Activated CD4-positive, CD25-positive, alpha-beta regulatory T cell treated with anti-CD3 and anti-CD28 coated beads, Interleukin-2, amount 50 U/mL, for 24 hours (primary cell): Measurements from ENCODE around the gene KIFC3.
"Not testable (repeated sequence)": the region's sequence is repeated elsewhere in the genome, so short reads cannot be mapped to it uniquely, and the experiment has no call there.

Experiments used
- ATAC-seq, 2 donors: fragments of 150-1000 bp; cut with Tn5 transposase; one replicate each; pipeline ENCODE4 v1.10.0; 2021; ENCODE audit warnings: mild to moderate bottlenecking in 1 of 2, moderate library complexity in 1 of 2

Gene KIFC3

DNA sequence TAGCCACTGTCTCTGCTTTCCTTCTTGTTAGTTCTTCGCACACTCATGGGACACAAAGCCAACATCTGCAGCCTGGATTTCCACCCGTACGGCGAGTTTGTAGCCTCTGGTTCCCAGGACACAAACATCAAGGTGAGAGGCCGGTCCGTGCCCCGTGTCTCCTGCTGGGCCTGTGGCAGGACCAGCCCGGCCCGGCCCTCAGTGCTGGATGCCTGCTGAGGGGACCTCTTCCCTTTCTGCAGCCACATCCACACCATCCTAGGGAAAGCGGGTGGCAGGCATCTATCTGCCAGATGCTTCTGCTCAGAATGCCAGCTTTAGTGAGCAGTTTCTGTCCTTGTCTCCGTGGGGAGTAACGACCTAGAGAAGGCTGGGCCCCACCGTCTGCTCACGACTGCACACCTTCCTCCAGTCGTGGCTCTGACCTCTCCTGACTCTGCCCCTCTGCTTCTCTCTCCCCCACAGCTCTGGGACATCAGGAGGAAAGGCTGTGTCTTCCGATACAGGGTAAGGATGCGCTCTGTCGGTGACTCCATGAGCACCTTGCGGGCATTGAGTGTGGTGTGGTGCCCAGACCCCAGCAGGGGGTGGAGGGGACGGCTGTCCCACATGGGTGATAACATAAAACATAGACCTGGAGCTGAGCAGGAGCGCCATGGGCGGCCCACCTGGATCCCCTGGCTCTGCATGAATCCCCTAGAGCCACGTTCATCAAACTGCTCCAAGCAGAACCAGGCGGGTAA lies 51.3 kb downstream of the KIFC3 start:
- ATAC-seq, result no peak

DNA sequence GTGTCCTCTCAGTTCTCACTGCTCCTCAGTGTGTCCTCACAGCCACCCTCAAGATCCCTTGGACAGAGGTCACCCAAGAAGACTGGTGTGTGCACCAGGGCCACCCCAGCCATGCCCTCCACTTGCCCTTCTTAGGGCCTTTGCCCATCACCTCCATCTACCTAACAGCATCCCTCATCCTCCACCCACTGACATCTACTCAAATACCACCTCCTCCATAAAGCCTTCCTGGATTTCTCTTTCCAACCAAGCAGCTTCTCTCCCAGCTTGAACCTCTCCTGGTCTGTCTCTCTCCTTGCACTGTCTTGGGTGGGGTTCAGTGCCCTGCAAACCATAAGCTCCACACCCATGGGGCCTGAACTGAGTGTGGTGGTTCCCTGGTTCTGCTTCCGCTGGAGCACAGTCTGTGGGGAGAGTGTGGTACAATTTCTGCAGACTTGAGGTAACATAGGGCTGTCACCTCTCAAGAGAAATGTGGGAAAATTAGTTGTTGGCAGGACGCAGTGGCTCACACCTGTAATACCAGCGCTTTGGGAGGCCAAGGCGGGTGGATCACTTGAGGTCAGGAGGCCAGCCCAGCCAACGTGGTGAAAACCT lies 52.3 kb downstream of the KIFC3 start:
- no peak for ATAC-seq

DNA sequence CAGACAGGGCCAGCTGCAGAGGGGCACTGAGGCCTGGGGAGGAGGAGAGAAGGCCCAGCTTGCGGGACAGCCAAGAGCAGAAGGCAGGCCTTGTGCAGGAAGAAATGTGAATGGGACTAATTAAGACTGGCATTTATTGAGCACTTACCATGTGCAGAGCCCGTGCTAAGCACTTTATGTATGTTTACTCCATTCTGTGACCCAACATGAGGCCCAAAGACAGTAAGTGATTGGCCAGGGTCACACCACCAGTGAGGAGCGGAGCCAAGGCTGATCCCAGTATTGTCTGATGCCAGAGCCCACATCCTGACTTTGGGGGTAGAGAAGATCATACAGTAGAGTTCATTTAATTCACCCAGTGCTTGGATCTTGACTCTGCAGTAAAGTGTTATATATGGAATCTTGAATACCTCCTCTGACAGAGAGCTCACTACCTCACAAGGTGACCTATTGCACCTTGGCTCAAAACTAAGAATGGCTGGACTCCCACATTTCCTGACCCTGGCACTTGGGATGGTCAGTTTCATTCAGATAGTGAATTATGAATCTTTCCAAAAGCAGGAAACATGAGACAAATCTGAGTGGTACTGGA lies 53.1 kb downstream of the KIFC3 start:
- no peak for ATAC-seq

DNA sequence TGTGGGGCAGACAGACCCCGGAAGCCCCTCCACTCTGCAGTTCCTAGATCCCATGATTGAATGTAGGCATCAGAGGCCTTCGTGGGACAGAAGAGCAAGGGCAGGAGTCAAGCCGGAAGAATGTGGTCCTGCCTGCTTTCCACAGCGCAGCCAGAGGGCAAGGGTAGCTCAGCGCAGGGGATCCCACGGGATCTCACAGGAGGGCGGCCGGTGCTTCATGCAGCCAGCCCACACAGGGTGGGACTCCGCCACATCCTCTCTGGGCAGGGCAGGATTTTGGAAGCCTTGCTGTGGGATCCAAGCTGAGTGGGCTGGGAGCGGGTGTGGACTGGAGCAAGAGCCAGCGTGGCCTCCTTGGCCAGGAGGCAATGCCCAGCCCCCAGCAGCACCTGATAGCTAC lies 53.7 kb downstream of the KIFC3 start:
- no peak for ATAC-seq

DNA sequence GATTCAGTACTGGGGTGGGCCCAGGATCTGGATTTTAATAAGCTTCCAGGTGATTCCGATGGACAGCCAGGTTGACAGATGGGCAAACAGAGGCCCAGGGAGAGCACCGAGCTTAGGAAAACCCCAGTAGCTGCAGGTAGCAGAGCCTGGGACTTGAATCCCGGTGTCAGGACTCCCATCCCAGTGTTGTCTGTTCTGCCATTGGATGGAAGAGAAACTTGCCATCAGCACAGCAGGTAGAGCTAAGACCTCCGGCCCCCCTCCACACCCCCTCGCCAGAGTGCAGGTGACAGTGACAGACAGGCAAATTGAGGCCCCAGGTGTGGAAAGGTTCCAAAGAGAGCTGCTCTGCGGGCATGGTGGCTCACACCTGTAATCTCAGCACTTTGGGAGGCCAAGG lies 54.3 kb downstream of the KIFC3 start:
- no peak for ATAC-seq

DNA sequence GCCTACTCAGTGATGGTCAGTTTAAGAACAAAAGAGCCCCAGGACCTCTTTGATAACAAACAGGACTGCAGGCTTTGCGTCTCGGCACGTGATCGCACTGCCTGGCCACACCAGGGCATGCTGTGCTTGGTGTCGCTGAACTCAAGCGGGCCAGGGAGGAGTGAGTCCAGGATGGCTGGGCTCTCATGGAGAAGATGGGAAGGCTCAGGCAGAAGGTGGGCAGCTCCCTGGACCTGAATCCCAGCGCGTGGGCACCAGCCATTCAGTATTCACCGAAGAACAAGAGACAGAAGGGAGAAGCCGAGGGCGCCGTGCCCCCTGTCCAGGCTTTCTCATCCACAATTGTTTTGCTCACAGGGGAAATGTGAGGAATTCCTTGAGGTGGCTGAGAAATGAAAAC lies 54.8 kb downstream of the KIFC3 start:
- no peak for ATAC-seq

DNA sequence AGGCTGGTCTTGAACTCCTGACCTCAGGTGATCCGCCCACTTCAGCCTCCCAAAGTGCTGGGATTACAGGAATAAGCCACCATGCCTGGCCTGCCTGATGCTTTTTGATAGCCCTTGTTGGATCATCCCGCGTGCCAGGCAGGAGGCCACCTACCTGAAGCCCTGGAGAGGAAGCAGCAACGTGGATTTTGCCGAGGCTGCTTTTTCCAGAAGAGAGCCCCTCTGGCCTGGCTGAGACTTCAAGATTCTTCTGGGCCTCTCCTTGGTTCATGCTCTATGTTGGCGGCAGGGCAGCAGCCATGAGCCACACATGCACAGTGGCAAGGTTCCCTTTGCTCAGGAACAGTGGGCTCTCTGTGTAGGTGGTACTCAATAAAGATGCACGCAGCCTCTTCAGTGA lies 55.2 kb downstream of the KIFC3 start:
- no peak for ATAC-seq

DNA sequence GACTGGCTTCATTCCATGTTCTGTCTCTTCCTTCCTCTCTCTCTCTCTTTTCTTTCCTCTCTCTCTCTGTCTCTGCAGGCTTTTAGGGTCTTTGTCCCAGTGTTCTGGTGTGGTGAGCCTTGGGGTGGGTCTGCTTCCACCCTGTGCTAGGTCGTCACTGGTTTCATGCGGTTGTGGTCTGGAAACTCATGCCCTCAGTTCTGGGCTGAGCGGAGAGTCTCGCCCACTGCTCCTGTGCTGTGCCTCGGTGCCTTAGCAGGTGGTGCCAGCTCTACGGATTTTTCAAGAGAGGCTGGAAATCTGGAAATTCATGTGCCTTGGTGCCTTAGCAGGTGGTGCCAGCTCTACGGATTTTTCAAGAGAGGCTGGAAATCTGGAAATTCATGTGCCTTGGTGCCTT lies 56.0 kb downstream of the KIFC3 start:
- not testable (repeated sequence) for ATAC-seq

DNA sequence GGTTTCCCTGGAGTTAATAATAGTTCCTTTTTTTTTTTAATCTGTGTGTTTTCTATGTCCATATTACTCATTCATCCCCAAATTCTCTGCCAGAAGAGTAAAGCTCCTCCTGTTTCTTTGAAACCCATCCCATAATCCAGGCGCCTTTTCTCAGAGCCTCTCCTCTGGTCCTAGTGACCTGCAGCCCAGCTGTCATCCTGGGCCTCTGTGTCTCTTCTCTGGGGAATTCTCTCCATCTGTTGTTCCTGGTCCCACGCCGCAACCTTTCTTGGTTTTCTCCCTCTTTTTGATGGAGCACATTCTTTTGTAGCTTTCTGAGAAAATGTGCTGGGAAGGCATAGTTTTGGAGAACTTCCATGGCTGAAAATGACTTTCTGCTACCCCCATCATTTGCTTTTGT lies 56.5 kb downstream of the KIFC3 start:
- no peak for ATAC-seq

DNA sequence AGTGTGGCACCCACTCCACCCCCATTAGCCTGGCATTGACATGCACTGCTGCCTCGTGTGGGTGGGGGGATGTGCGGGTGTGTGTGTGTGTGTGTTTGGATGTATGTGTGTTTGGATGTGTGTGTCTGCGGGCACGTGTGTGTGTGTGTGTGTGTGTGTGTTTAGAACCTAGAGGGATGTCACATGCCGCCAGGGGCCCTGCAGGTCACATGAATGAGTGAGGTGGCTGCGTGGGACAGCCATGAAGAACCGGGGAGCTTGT lies 57.7 kb downstream of the KIFC3 start:
- ATAC-seq, result no peak

DNA sequence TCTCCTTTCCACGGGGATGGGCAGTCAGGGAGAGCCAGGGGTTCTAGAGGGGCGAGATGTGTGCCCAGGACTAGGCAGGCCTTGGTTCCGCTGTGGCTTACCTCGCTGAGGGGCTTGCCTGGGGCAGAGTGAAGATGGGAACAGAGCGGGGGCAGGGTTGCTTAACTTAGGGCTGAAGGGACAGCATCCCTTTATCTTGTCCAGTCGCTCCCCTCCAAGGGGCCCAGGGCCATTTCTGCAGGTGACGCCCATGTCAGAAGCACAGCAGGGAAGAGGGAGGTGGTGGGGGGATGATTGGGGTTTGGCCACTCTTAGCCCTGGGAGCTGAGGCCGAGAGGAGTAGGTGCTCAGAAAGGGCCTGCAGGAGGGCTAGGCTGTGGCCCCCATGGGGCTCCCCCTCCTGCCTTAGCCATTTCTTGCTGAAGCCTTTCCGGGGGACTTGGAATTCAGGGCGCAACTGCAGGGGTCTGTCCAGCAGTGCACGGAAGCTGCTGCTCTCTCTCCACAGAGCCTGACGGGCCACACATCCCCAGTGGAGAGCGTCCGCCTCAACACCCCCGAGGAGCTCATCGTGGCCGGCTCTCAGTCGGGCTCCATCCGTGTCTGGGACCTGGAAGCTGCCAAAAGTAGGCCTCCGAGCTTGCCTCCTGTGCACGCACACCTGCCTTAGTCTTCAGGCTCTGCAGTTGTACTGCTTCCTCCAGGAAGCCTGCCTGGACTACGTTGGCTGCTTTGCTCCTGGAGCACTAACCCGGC lies 58.2 kb downstream of the KIFC3 start:
- no peak for ATAC-seq

DNA sequence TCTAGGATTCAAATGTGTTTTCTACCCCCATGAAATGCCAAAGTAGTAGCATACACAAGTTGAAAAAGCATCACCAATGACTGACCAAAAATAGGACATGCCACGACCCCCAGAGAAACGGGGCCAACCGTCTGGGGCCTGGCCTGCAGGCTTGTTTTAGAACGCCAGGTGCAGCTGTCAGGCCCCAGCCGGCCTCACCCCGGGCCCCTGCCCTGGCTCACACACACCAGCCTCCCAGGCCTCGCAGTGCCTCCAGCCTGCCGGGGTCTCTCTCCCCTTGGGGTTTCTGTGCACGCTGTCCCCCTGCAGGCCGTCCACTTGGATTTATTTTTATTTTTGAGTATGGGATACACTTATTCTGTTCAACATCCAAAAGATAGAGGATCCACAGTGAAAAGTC lies 58.8 kb downstream of the KIFC3 start:
- ATAC-seq, result no peak

DNA sequence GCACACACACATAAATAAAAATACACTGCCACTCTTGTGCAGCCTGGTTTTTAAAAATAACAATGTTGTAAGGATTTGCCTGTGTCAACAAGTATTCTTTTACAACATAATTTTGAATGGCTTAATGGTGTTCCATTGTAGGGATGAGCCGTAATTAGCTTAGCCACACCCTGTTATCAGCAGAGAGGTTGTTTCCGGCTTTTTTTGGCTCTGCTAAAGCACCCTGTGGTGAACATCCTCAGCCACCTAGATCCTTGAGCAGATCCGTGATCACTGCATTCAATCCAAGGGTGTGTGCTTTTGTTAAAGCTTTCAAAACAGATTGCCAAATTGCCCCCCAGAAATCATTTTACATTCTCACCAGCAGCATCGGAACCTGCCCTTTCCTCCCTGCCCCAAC lies 59.7 kb downstream of the KIFC3 start:
- ATAC-seq, result no peak

DNA sequence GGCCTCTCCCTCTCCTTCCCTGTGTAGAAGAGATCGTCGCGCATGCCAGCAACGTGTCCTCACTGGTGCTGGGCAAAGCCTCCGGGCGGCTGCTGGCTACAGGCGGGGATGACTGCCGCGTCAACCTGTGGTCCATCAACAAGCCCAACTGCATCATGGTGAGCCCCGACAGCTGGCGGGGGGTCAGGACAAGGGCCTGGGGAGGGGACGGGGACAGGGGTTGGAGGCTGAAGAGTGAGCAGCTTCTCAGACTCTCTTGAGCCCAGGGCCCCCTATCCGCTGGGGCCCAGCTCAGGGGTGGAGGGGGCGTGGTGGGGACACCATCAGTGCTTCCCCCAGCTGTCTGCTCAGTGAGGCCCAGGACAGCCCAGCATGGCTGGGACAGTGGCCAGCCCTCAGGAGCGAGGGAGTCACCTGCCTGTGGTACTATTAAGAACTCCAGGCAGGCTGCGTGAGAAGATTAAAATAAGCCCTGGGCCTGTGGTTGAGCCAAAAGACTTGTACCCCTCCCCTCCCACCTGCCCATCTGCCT lies 60.6 kb downstream of the KIFC3 start:
- no peak for ATAC-seq

DNA sequence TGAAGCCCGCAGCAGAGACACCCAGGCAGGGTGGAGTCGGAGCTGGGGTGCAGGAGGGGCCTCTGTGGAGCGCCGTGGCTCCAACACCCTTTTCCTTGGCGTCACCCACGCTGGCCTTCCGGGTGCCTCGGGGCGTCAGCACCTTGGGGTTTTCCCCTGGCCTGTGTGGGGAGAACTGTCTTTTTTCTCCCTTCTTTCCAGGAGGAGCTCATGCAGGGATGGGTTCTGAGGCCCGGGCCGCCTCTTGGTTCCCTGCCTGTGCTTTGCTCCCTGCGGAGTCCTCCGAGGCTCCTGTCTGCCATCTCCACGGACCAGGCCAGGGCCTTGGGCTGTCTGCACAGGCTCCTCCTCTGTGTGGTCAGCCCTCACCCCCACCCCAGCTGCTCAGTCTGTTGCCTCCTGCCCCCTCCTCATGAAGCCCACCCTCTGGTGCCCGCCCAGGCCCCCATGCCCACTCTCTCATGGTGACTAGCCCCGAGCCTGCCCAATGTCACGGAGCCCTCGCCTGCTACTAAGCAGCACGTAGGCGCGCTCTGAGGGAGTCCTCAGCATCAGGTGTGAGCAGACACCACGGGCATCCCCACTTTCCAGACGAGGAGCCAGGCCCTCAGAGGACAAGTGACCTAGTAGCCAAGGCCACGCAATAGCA lies 61.7 kb downstream of the KIFC3 start:
- no peak for ATAC-seq

DNA sequence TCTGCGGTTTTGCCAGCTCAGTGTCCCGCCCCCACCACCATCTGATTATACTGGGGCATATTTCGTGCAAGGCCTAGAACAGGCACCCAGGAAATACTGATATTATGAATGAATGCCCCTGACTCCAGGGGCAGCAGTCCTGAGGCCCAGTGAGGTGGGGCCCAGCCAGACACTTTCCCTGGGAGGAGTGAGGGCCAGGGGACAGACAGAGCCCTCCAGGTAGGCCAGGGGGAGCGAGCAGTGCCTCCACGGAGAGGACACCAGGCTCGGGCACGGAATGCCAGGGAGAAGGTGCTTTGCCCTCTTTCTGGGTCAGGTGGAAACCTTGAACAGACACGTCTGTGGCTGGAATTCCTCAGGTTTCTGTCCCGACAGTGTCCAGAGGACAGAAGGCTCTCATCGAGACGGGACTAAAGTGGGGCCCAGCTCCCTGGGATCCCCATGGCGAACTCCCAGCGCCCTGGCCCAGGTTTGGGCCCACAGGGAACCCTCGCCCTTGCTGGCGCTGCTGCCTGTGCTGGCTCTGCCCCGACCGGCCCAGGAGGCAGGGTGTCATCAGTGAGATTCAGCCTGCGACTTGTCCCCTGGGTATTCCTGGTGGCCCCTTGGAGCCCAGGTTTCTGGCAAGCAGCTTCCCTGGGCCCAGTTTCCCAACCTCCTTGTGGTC lies 62.4 kb downstream of the KIFC3 start:
- ATAC-seq, result no peak

DNA sequence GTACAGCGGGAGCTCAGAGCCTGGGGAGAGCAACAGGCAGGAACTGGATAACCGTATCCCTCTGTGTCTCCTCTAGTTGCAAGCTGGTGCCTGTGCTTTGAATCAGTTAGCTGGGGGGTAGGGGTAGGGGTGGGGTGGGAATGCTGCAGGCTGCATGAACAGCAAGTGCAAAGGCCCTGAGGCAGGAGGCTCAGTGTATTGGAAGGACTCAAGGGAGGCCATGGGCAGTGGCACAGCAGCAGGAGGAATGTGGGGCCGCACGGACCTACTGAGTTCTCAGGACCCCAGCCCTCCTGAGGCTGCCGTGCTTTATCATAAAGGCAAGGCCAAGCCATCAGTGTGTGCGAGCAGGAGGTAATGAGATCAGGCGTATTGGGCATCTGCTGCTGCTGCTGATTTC lies 63.4 kb downstream of the KIFC3 start:
- ATAC-seq, result no peak

DNA sequence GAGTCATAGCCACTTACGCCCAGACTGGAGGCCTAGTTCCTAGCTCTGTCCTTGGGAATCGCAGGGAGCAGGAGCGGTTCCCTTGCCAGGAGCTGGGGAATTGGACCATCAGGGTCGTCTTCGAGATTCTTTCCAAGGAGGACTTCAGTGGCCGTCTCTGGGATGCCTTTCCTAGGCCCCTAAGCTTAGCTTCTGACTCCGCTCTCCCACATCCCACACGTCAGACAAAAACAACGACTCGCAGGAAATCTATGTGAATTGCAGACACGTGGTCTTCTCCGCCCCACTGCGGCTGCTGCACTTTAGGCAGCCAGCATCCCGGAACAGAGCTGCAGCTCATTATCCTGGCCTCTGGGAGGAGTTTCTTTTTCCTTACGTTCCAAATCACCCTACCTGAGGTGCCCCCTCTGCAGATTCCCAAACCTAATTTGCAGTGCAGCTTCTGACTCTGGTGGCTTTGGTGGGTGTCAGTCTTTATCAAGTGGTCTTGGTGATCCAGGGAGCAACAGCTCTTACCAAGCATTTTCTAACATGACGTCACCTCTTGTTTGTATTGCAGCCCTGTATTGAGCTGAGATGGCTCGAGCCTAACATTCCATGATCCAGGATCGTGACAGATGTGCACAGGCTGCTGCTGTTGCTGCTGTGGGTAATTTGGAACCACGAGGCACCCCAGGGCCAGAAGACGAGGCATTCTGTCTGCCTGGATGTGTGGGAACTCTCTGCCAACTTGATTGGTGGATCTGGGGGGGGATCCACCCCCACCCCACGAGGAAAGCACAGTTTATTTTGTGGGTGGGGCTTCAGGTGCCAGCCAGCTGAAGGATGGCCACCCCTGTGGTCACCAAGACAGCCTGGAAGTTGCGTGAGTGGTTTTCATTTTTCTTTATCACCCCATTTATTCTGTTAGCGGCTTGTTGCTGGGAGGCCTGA lies 65.6 kb downstream of the KIFC3 start:
- no peak for ATAC-seq

DNA sequence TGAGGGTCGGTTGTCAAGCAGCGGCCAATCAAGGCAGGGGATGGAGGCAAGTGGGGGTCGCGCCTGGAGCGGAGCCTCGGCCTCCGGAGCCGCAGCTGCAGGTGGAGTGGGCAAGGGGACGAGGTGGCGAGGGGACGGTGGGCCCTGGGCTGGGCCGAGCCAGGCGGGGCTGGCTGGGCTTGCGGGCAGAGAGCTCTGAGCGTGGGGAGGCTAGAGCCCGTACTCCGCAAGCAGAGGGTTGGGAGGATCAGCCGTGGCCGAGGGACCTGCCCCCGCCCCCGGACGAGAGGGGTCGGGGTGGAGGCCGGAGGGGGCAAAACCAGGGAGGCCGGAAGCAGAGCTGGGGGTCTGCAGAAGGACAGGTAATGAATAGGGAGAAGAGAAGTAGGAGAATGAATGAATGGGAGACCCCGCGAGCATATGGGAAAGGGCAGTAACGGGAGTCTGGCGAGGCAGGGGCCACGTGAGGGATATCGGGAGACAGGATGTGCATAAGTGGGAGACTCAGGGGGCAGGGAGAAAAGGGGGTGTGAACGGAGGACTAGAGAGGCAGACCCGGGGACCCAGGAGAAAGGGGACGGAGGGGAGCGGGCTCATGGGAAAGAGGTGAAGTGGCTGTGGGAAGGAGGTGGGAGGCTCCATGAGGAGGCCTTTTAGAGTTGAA lies 66.4 kb downstream of the KIFC3 start, which contains the start of gene KATNB1:
Gene KATNB1 (plus strand): TSS at position 16 of the 664 bp plus-strand sequence. CDS start 1,474 bp downstream, outside the sequence.
- ATAC-seq, result no peak

DNA sequence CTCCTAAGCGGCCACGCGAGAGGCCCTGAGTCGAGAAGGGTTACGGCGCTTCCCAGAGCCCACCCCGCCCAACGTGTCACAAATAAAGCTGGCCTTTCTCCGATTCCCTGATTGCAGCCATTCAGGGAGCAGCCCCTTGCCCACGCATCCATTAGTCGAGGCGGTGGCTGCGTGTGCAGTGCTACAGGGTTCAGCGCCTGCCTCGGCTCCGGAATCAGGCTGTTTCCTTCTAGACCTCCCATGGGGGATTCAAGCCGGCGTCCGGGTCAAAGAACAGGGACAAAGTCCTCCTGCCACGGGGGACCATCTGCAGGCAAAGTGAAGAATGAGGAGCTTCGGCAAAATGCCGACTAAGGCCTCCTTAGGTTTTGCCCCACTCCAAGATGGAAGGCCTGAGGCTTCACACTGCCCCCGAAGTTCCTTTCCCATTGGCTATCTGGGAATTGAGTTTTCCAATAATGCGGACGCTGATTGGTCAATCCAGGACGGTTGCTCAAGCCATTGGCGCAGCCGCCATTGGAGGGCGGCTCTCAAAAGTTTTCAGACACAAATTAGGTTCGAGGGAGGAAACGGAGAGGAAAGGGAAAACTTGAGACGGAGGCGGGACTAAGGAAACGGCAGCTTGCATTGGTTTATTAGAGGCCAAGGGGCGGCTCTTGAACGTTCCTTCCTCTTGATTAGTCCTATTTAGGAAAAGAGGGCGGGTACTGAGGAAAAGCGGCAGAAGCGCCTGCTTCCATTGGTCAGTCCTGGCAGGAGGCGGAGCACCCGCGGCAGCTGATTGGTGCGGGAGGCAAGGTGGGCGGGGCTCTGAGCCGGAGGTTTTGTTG lies 67.2 kb downstream of the KIFC3 start:
- ATAC-seq, result peak; percentile 90 to 93
